Neuron (in vitro differentiated cells): ENCODE measurements around the gene GDI1.

Source experiments
- H2AFZ ChIP-seq: one replicate; pipeline ENCODE4 v1.6.1; 2013; ENCODE audit warnings: low read depth, mild to moderate bottlenecking, inconsistent platforms, low read length, moderate library complexity
- H3K27me3 ChIP-seq: one replicate; pipeline ENCODE4 v1.6.1; 2013; ENCODE audit warnings: low read length; ENCODE audit not compliant: insufficient read depth
- H3K36me3 ChIP-seq: one replicate; pipeline ENCODE4 v1.6.1; 2013; ENCODE audit warnings: low read length; ENCODE audit not compliant: insufficient read depth
- H3K4me1 ChIP-seq: one replicate; pipeline ENCODE4 v1.6.1; 2013; ENCODE audit warnings: low read length; ENCODE audit not compliant: insufficient read depth
- H3K4me3 ChIP-seq: 2 replicates; pipeline ENCODE4 v1.5.1; 2013; ENCODE audit warnings: mild to moderate bottlenecking, low read length, moderate library complexity
- H3K9me3 ChIP-seq: one replicate; pipeline ENCODE4 v1.6.1; 2013; ENCODE audit warnings: low read length

The GDI1 gene

GRCh38 chrX:154401045-154401799, 35.7 kb upstream of the GDI1 start:
- peaks cover 21% of the 10 kb centered on the region for H3K36me3 ChIP-seq
- no peak overlapping the region for H2AFZ ChIP-seq
- peaks cover 15% of the 10 kb centered on the region for H3K4me1 ChIP-seq
- H3K9me3 ChIP-seq, result no peaks in the 10 kb centered on the region
- no peaks in the 10 kb centered on the region for H3K27me3 ChIP-seq
- H3K4me3 ChIP-seq, result no peak overlapping the region

GRCh38 chrX:154401918-154402621, 34.9 kb upstream of the GDI1 start:
- H3K36me3 ChIP-seq, result peaks cover 21% of the 10 kb centered on the region
- no peaks in the 10 kb centered on the region for H3K27me3 ChIP-seq
- H2AFZ ChIP-seq, result no peak overlapping the region
- H3K4me3 ChIP-seq, result no peak overlapping the region
- peaks cover 15% of the 10 kb centered on the region for H3K4me1 ChIP-seq
- no peaks in the 10 kb centered on the region for H3K9me3 ChIP-seq

- H3K36me3 ChIP-seq, result peaks cover 21% of the 10 kb centered on the region
- H2AFZ ChIP-seq, result no peak overlapping the region
- peaks cover 13% of the 10 kb centered on the region for H3K4me1 ChIP-seq
- no peaks in the 10 kb centered on the region for H3K27me3 ChIP-seq
- H3K4me3 ChIP-seq, result no peak overlapping the region
- H3K9me3 ChIP-seq, result no peaks in the 10 kb centered on the region
Measured at GRCh38 chrX:154402622-154403127, 34.3 kb upstream of the GDI1 start.

- Histone ChIP-seq H3K27me3 (no peaks in the 10 kb centered on the region), H3K4me1 (peaks cover 13% of the 10 kb centered on the region), H3K9me3 (no peaks in the 10 kb centered on the region), H2AFZ (no peak overlapping the region), H3K36me3 (peaks cover 21% of the 10 kb centered on the region), H3K4me3 (no peak overlapping the region)
Measured at GRCh38 chrX:154403192-154403591, 33.8 kb upstream of the GDI1 start.

DNA sequence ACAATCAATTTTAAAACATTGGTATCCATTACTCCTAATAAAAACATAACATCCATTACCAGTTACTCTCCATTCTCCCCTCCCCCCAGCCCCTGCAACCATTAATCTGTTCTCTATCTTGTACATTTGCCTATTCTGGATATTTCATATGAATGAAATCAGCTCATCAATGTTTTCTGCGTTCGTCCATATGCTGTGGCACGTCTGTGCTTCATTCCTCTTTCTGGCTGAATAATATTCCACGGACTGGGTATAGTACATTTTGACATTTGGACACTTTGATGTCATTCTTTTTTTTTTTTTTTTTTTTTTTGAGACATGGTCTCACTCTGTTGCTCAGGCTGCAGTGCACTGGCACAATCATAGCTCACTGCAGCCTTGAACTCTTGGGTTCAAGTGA, 33.1 kb upstream of the GDI1 start:
- H3K4me3 ChIP-seq, result no peak overlapping the region
- peaks cover 20% of the 10 kb centered on the region for H3K36me3 ChIP-seq
- no peaks in the 10 kb centered on the region for H3K9me3 ChIP-seq
- no peaks in the 10 kb centered on the region for H3K27me3 ChIP-seq
- no peak overlapping the region for H2AFZ ChIP-seq
- H3K4me1 ChIP-seq, result peaks cover 13% of the 10 kb centered on the region

DNA sequence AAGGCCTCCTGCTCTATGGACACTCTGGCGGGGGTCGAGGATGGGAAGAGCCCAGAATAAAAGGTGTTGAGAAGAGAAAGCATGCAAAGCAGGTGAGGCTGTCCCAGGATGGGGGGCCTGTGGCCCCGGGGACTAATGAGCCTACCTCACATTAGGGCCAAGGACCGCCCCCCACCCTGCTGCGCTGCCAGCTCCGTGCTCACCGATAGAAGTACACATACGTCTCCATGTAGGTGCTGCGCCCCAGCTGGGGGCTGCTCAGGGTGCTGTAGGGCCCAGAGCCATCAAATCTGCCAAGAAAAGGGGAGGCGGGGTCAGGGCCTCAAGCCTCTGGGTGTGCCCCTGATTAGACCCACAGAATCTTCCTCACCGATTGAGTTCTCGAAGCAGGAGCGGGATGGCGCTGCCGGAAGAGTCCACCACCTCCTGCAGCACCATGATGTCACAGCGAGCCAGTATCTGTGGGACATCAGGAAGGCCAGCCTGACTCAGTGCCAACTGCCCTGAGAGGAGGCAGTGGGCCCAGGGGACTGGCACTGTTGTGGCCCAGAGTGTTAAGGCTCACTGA, 32.2 kb upstream of the GDI1 start:
- H3K4me1 ChIP-seq, result peaks cover 5% of the 10 kb centered on the region
- H3K36me3 ChIP-seq, result peaks cover 12% of the 10 kb centered on the region
- no peak overlapping the region for H3K4me3 ChIP-seq
- H2AFZ ChIP-seq, result no peak overlapping the region
- H3K27me3 ChIP-seq, result no peaks in the 10 kb centered on the region
- H3K9me3 ChIP-seq, result no peaks in the 10 kb centered on the region

GRCh38 chrX:154408659-154409221, 28.2 kb upstream of the GDI1 start:
- H3K4me1 ChIP-seq, result no peaks in the 10 kb centered on the region
- no peaks in the 10 kb centered on the region for H3K9me3 ChIP-seq
- no peaks in the 10 kb centered on the region for H3K27me3 ChIP-seq
- no peak overlapping the region for H2AFZ ChIP-seq
- H3K36me3 ChIP-seq, result no peaks in the 10 kb centered on the region
- H3K4me3 ChIP-seq, result no peak overlapping the region

DNA sequence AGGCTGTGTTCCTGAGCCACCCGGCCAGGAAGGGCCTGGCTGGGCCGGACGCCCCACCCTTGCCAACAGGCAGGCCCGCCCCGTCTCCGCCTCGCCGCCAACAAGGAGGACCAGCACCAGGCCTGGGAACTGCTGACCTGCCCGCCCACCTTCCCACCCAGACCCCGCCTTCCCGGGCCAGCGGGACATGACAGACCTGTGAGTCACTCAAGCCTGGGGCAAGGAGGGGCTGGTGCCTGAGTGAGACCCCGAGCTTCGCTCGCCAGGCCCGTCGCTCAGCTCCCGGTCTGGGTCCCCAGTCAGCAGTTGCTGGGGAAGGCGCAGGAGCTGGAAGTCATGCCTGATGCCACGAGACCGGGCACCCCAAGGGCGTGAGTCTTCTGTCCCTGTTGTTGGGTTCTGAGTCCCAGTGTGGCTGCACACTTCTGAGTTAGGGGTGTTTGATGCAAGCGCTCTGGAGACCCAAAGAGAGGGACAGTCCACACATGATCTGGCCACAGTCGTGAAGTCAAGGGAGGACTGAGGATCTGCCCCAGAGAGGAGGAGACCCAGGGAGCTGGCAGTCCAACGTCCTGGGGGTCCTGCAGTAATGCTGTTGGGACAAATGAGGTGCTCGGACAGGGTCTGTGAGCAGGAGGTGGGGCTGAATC, 27.6 kb upstream of the GDI1 start, which contains the start of gene DNASE1L1:
Gene DNASE1L1 (minus strand): TSS at position 33 of the 650 bp plus-strand sequence. CDS start 3,686 bp downstream, outside the sequence.
- H3K27me3 ChIP-seq, result no peaks in the 10 kb centered on the region
- no peaks in the 10 kb centered on the region for H3K36me3 ChIP-seq
- H3K9me3 ChIP-seq, result no peaks in the 10 kb centered on the region
- H3K4me3 ChIP-seq, result no peak within 1 kb of the TSS
- H2AFZ ChIP-seq, result no peak within 1 kb of the TSS
- H3K4me1 ChIP-seq, result no peaks in the 10 kb centered on the region

GRCh38 chrX:154411981-154412340, 25.0 kb upstream of the GDI1 start:
- Histone ChIP-seq H2AFZ (no peak overlapping the region), H3K9me3 (no peaks in the 10 kb centered on the region), H3K27me3 (no peaks in the 10 kb centered on the region), H3K4me3 (peak overlapping the region; percentile 61), H3K4me1 (no peaks in the 10 kb centered on the region), H3K36me3 (no peaks in the 10 kb centered on the region)

DNA sequence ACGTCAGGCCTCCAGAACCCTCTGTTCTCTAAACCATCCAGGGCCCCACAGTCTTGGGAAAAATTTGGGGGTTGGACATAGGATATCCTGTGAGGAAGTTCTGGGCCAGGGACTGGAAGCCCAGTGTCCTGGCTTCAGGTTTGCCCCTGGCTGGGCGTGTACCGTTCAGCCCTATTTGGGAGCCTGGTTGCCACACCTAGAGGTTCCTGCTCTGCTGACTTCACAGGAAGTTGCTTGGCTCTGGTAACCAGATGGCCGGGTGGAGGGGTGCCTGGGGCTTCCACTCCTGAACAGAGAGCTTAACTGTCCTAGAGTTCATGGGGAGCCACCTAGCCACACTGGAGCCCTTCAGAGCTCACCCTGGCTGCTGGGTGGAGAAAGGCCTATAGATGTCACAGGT, 24.5 kb upstream of the GDI1 start:
- Histone ChIP-seq H3K9me3 (no peaks in the 10 kb centered on the region), H3K36me3 (no peaks in the 10 kb centered on the region), H3K4me3 (peak overlapping the region; percentile 61), H2AFZ (no peak overlapping the region), H3K27me3 (no peaks in the 10 kb centered on the region), H3K4me1 (no peaks in the 10 kb centered on the region)

DNA sequence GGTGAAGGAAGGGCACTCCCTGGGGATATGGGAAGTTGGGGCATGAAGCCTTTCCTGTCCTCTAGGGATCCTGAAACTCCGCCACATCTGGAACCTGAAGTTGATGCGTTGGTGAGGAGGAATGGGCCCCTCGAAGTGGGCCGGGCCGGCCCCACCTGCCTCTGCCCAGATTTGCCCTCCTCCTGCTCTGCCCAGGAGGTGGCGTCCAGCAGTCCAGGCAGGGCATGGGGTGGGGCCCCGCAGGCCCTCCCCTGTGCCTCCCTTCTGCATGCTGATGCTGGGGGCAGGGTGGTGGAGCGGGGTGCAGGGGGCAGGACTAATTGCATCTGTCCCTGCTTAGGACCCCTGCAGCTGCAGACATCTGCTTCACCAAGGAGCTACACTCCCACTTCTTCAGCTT, 23.8 kb upstream of the GDI1 start:
- Histone ChIP-seq H3K4me1 (no peaks in the 10 kb centered on the region), H3K4me3 (no peak overlapping the region), H3K9me3 (no peaks in the 10 kb centered on the region), H3K36me3 (no peaks in the 10 kb centered on the region), H3K27me3 (no peaks in the 10 kb centered on the region), H2AFZ (no peak overlapping the region)

GRCh38 chrX:154417157-154417556, 19.8 kb upstream of the GDI1 start:
- Histone ChIP-seq H3K9me3 (no peaks in the 10 kb centered on the region), H3K4me1 (no peaks in the 10 kb centered on the region), H3K36me3 (no peaks in the 10 kb centered on the region), H2AFZ (no peak overlapping the region), H3K4me3 (no peak overlapping the region), H3K27me3 (no peaks in the 10 kb centered on the region)

DNA sequence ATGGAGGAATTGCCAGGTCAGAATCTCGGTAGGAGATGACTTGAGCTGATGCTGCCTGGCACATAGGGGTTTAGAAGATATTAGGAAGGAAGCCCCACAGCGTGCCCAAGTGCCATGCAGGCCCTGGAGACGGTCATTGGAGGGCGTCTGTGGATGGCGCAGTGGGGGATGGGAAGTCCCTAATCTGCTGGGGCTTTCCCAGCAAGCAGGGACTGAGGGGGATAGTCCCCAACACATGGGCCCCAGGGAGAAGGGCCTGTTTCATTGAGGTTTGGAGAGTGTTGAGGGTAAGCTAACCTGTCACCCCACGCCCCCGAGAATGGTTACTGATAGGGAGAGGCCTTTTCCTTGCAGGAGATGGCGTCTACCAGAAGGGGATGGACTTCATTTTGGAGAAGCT, 17.8 kb upstream of the GDI1 start:
- Histone ChIP-seq H3K9me3 (no peaks in the 10 kb centered on the region), H3K4me1 (no peaks in the 10 kb centered on the region), H3K4me3 (no peak overlapping the region), H2AFZ (no peak overlapping the region), H3K27me3 (no peaks in the 10 kb centered on the region), H3K36me3 (no peaks in the 10 kb centered on the region)
